HG03565 (cell line): ENCODE measurements around the gene MEIS2.

ENCODE experiments used
- ATAC-seq: cut with Tn5 transposase; IDR thresholded peaks from one replicate; pipeline ENCODE4 v1.9.1; 2021; ENCODE audit warnings: mild to moderate bottlenecking, moderate library complexity; ENCODE audit not compliant: unreplicated experiment

The MEIS2 gene

GRCh38 chr15:36904715-36905114 lies 195.6 kb downstream of the MEIS2 start:
- ATAC-seq: no peak

- ATAC-seq: no peak
Observed at GRCh38 chr15:36903922-36904556, 196.3 kb downstream of the MEIS2 start.

GRCh38 chr15:36903195-36903594 lies 197.2 kb downstream of the MEIS2 start:
- no peak for ATAC-seq

GRCh38 chr15:36901012-36901411 lies 199.3 kb downstream of the MEIS2 start:
- no peak for ATAC-seq

- ATAC-seq: no peak
Observed at GRCh38 chr15:36899696-36900095, 200.7 kb downstream of the MEIS2 start.

GRCh38 chr15:36898536-36899126 lies 201.7 kb downstream of the MEIS2 start:
- ATAC-seq: no peak

GRCh38 chr15:36897834-36898233 lies 202.5 kb downstream of the MEIS2 start:
- no peak for ATAC-seq

- ATAC-seq: no peak
Observed at GRCh38 chr15:36896949-36897348, 203.4 kb downstream of the MEIS2 start.

- no peak for ATAC-seq
Observed at GRCh38 chr15:36894075-36894474, 206.3 kb downstream of the MEIS2 start.

GRCh38 chr15:36893276-36893675 lies 207.1 kb downstream of the MEIS2 start:
- ATAC-seq: no peak

GRCh38 chr15:36888011-36888992 lies 212.0 kb downstream of the MEIS2 start:
- ATAC-seq: no peak

- ATAC-seq: no peak
Observed at GRCh38 chr15:36887214-36887961, 213.0 kb downstream of the MEIS2 start.

- no peak for ATAC-seq
Observed at GRCh38 chr15:36886701-36887100, 213.6 kb downstream of the MEIS2 start.

GRCh38 chr15:36886191-36886590 lies 214.2 kb downstream of the MEIS2 start:
- ATAC-seq: no peak

GRCh38 chr15:36885771-36886170 lies 214.6 kb downstream of the MEIS2 start:
- ATAC-seq: no peak

- no peak for ATAC-seq
Observed at GRCh38 chr15:36884936-36885635, 215.3 kb downstream of the MEIS2 start.

GRCh38 chr15:36884518-36884875 lies 215.9 kb downstream of the MEIS2 start:
- ATAC-seq: no peak

- peak; percentile 93 for ATAC-seq
Observed at GRCh38 chr15:36883713-36884517, 216.4 kb downstream of the MEIS2 start.

GRCh38 chr15:36882487-36883131 lies 217.7 kb downstream of the MEIS2 start:
- ATAC-seq: no peak
